ENCODE results near the gene COL13A1. TPM values are rescaled to one million over a fixed set of nuclear protein-coding genes. Genes with fewer than 3 reads are reported as not detected.

COL13A1 gene
- total RNA-seq, 1 donor from 2014 or later, result 25.6 TPM

DNA sequence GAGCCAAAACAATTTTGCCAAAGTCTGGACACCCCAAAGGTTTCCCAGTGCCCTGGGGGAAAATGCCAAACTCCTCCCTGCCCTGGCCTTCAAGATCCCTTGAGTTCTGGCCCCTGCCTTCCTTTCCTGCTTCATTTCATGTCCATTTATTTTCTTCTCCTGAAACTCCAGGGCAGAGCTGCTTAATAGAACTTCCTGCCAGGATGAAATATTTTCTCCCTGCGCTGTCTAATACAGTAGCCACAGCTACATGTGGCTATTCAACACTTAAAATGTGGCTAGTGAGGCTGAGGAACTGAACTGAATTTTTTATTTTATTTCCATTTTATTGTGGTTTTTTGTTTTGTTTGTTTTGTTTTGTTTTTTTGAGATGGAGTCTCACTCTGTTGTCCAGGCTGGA, 49.6 kb downstream of the COL13A1 start:
- no peaks in the 10 kb centered on the region for H3K27me3 Mint-ChIP-seq (ENCODE audit: low read depth)
- no peaks in the 10 kb centered on the region for H3K9me3 Mint-ChIP-seq (ENCODE audit: low read depth)
- DNase-seq (ENCODE audit: low spot score), result no peak
- TF ChIP-seq, protein P1, sequence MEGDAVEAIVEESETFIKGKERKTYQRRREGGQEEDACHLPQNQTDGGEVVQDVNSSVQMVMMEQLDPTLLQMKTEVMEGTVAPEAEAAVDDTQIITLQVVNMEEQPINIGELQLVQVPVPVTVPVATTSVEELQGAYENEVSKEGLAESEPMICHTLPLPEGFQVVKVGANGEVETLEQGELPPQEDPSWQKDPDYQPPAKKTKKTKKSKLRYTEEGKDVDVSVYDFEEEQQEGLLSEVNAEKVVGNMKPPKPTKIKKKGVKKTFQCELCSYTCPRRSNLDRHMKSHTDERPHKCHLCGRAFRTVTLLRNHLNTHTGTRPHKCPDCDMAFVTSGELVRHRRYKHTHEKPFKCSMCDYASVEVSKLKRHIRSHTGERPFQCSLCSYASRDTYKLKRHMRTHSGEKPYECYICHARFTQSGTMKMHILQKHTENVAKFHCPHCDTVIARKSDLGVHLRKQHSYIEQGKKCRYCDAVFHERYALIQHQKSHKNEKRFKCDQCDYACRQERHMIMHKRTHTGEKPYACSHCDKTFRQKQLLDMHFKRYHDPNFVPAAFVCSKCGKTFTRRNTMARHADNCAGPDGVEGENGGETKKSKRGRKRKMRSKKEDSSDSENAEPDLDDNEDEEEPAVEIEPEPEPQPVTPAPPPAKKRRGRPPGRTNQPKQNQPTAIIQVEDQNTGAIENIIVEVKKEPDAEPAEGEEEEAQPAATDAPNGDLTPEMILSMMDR (IDR thresholded peaks at IDR 0.05), result no peak
- H3K36me3 Mint-ChIP-seq (ENCODE audit: low read depth), result peaks cover 4% of the 10 kb centered on the region
- H3K4me1 Mint-ChIP-seq (ENCODE audit: low read depth), result peaks cover 30% of the 10 kb centered on the region
- no peak overlapping the region for H3K4me3 Mint-ChIP-seq (ENCODE audit: unreplicated experiment)
- H3K27ac Mint-ChIP-seq (ENCODE audit: unreplicated experiment), result no peak overlapping the region

DNA sequence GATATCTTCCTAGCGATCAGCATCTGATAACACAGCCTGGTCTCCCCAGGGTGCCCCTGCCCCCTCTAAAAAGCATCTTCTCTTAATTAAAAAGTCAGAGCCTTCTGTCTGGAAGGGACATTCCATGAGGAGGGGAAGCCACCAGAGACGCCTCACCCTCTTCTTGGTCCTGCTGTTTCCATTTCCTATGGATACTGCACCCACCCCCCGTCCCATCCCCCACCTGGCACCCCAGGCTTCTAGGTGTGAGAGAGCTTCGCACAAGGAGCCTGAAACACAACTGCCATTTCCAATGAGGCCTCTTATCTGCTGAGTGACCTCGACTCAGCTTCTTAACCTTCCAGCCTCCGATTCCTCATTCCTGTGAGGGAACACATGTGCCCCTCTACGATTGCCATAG, 51.4 kb downstream of the COL13A1 start:
- DNase-seq (ENCODE audit: low spot score), result no peak
- no peaks in the 10 kb centered on the region for H3K9me3 Mint-ChIP-seq (ENCODE audit: low read depth)
- H3K36me3 Mint-ChIP-seq (ENCODE audit: low read depth), result peaks cover 4% of the 10 kb centered on the region
- no peak overlapping the region for H3K27ac Mint-ChIP-seq (ENCODE audit: unreplicated experiment)
- no peak overlapping the region for H3K4me3 Mint-ChIP-seq (ENCODE audit: unreplicated experiment)
- no peaks in the 10 kb centered on the region for H3K27me3 Mint-ChIP-seq (ENCODE audit: low read depth)
- peaks cover 14% of the 10 kb centered on the region for H3K4me1 Mint-ChIP-seq (ENCODE audit: low read depth)
- TF ChIP-seq, protein P1 (IDR thresholded peaks at IDR 0.05), result no peak

DNA sequence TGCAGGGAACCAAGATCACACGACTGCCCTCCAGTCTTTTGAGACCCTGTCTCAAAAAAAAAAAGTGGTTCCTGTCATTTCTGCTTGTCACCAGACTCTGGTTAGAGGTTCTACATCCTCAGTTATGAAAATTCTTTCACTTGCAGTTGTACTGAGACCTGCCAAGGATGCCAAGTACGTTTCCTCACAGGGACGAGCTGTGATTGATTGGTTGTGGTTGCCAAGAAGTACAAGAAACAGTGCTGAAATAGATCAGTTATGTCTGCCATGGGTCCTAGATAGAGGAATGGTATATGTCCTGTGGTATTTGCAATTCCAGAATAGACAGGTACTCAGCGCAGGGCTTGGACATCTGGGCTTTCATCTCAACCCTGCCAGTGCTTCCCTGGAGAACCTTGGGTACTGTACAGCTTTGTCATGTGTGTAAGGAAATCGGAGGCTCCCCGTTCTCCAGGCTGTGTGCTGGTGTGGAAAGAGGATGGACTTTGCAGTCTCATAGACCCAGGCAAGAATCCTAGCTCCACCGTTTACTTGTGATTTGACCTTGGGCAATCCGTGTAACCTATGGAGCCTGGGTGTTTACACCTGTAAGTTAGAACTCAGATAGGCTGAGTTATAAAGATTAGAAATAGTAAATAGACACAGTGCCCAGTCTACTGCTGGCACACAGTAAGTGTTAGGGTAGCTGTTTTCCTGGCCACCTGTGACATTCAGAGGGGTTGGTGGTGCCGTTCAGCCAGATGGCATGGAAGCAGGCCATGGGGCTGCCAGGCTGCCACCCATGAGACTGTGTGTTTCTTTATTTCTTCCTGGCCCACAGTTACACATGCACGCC, 53.0 kb downstream of the COL13A1 start:
- DNase-seq (ENCODE audit: low spot score), result no peak
- TF ChIP-seq, protein P1 (IDR thresholded peaks at IDR 0.05), result no peak
- Mint-ChIP-seq H3K36me3 (ENCODE audit: low read depth) (peaks cover 4% of the 10 kb centered on the region), H3K27me3 (ENCODE audit: low read depth) (no peaks in the 10 kb centered on the region), H3K27ac (ENCODE audit: unreplicated experiment) (no peak overlapping the region), H3K4me3 (ENCODE audit: unreplicated experiment) (no peak overlapping the region), H3K9me3 (ENCODE audit: low read depth) (no peaks in the 10 kb centered on the region), H3K4me1 (ENCODE audit: low read depth) (peaks cover 10% of the 10 kb centered on the region)

DNA sequence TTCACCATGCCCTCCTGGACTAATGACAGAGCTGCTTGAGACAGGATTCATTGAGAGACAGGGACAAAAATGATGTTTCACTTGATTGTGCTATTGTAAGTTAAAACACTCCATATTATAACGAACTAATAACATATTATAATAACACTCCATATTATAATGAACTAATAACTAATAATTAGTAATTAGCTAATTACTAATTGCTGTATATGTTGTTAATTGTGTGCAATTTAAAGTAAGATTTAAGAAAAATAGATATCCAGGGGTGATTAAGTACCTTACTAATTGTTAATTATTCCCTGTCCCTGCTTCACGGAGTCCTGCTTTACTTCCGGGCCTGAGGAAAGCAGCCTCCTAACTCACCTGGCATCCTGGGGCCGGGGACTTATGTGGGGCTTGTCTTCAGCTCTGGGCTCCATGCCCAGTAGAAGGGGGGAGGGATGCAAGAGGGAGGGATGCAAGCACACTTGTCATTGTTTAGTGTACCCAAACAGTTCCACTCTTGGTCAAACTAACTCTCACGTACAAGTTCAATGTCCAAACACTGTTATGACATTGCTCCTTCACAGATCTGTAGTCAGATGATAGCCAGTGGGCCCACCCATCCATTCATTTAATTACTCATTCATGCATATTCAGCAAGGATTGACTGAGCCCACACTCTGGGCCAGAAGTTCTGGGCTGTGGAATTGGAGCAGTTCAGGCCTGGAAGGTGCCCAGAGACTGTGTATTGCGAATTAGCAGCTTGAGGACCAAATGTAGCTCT, 53.8 kb downstream of the COL13A1 start:
- H3K27ac Mint-ChIP-seq (ENCODE audit: unreplicated experiment), result no peak overlapping the region
- H3K9me3 Mint-ChIP-seq (ENCODE audit: low read depth), result no peaks in the 10 kb centered on the region
- peaks cover 8% of the 10 kb centered on the region for H3K4me1 Mint-ChIP-seq (ENCODE audit: low read depth)
- H3K27me3 Mint-ChIP-seq (ENCODE audit: low read depth), result no peaks in the 10 kb centered on the region
- no peak for DNase-seq (ENCODE audit: low spot score)
- TF ChIP-seq, protein P1 (IDR thresholded peaks at IDR 0.05), result no peak
- H3K36me3 Mint-ChIP-seq (ENCODE audit: low read depth), result peaks cover 4% of the 10 kb centered on the region
- no peak overlapping the region for H3K4me3 Mint-ChIP-seq (ENCODE audit: unreplicated experiment)

DNA sequence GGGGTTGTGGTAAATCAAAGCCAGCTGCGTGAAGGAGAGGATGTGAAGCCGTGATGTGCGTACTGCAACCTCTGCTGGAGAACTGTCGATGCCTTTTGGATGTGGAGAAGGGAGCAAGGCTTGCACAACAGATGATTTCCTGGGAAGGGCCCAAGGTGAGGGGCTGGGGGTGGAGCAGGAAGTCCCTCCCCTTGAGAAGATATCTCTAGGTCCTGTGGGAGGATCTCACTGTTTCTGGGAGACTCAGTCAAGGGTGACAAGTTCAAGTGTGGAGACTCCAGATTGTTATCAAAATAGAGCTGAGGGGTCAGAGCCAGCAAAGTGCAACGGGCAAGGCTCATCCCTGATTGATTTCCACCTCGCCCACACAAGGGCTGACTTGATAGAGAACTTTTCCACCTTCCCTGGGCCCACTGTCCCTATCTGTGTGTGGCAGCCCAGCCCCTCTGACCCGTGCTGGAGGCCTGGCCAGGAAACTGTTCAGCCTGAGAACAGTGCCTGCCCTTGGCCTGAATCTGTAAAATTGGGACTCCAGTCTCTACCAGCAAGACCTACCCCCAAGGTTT, 55.0 kb downstream of the COL13A1 start:
- Mint-ChIP-seq H3K27me3 (ENCODE audit: low read depth) (no peaks in the 10 kb centered on the region), H3K9me3 (ENCODE audit: low read depth) (no peaks in the 10 kb centered on the region), H3K36me3 (ENCODE audit: low read depth) (peaks cover 4% of the 10 kb centered on the region), H3K4me1 (ENCODE audit: low read depth) (peaks cover 13% of the 10 kb centered on the region), H3K4me3 (ENCODE audit: unreplicated experiment) (no peak overlapping the region), H3K27ac (ENCODE audit: unreplicated experiment) (no peak overlapping the region)
- TF ChIP-seq, protein P1 (IDR thresholded peaks at IDR 0.05), result no peak
- DNase-seq (ENCODE audit: low spot score), result no peak

Measured in chondrocyte (in vitro differentiated cells).